ENCODE data around the gene NPAS4.
"Not testable (repeated sequence)": the region's sequence is repeated elsewhere in the genome, so short reads cannot be mapped to it uniquely, and the experiment has no call there.

Gene NPAS4

GRCh38 chr11:66428933-66429332 lies 8.1 kb downstream of the NPAS4 start:
- Histone ChIP-seq H3K4me3 (ENCODE audit: low read length) (no peak overlapping the region), H3K4me1 (ENCODE audit: insufficient read depth, low read length) (no peaks in the 10 kb centered on the region), H3K9me3 (ENCODE audit: low read length) (no peaks in the 10 kb centered on the region)

DNA sequence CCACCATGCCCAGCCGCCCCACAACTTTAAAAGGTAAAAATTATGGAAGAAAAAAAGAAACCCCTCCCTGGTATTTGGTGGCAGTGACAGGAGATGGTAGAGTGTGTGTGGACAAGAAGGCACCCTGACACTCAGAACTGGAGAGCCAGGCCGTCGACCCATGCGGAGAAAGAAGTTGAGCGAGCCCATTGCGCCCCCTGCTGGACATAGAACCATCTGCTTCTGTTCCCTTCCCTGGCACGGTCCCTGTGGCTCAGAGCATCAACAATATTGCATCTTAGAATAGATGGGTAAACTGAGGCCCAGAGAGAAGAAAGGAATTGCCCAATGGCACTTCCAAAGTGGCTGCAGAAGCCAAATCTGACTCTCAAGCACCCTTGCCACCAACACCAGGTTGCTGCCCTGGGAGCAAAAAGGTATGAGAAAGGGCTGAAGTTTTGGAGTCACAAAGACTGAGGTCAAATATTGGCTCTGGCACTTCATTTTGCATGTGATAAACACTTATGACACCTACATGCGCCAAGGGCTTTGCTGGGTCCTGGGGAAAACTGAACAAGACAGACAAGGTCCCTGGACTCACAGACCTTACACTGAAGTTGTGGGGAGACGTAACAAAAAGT lies 9.3 kb downstream of the NPAS4 start:
- Histone ChIP-seq H3K4me1 (ENCODE audit: insufficient read depth, low read length) (no peaks in the 10 kb centered on the region), H3K36me3 (ENCODE audit: insufficient read depth, low read length) (peaks cover 9% of the 10 kb centered on the region), H3K9me3 (ENCODE audit: low read length) (no peaks in the 10 kb centered on the region), H3K4me3 (ENCODE audit: low read length) (no peak overlapping the region), H3K27me3 (ENCODE audit: insufficient read depth, low read length) (no peaks in the 10 kb centered on the region), H2AFZ (ENCODE audit: low read depth, low read length) (no peak overlapping the region)

More at GRCh38 chr11:66428933-66429332, 8.1 kb downstream of the NPAS4 start:
- Histone ChIP-seq H3K27me3 (ENCODE audit: insufficient read depth, low read length) (no peaks in the 10 kb centered on the region), H3K36me3 (ENCODE audit: insufficient read depth, low read length) (peaks cover 10% of the 10 kb centered on the region), H2AFZ (ENCODE audit: low read depth, low read length) (no peak overlapping the region)

- not testable (repeated sequence) for H3K4me3 ChIP-seq (ENCODE audit: low read length); H3K9me3 ChIP-seq (ENCODE audit: low read length); H2AFZ ChIP-seq (ENCODE audit: low read depth, low read length); H3K4me1 ChIP-seq (ENCODE audit: insufficient read depth, low read length); H3K27me3 ChIP-seq (ENCODE audit: insufficient read depth, low read length)
- peaks cover 21% of the 10 kb centered on the region for H3K36me3 ChIP-seq (ENCODE audit: insufficient read depth, low read length)
These were observed 10.5 kb downstream of the NPAS4 start for GRCh38 chr11:66431287-66431686.

DNA sequence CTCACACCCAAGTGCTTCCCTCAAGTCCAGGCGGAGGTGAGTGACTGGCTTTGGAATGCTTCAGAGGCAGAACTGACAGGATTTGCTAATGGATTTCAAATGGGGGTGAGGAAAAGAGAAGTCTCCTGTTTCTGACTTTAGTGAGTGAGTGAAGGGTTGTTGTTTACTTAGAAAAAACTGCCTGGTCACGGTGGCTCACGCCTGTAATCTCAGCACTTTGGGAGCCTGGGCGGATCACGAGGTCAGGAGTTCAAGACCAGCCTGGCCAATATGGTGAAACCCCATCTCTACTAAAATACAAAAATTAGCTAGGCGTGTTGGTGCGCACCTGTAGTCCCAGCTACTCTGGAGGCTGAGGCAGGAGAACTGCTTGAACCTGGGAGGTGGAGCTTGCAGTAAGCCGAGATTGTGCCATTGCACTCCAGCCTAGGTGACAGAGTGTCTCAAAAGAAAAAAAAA lies 11.1 kb downstream of the NPAS4 start:
- not testable (repeated sequence) for H3K4me3 ChIP-seq (ENCODE audit: low read length); H3K27me3 ChIP-seq (ENCODE audit: insufficient read depth, low read length); H3K4me1 ChIP-seq (ENCODE audit: insufficient read depth, low read length); H2AFZ ChIP-seq (ENCODE audit: low read depth, low read length); H3K9me3 ChIP-seq (ENCODE audit: low read length)
- peaks cover 27% of the 10 kb centered on the region for H3K36me3 ChIP-seq (ENCODE audit: insufficient read depth, low read length)

GRCh38 chr11:66432597-66432996 lies 11.8 kb downstream of the NPAS4 start:
- H3K4me1 ChIP-seq (ENCODE audit: insufficient read depth, low read length): no peaks in the 10 kb centered on the region
- no peak overlapping the region for H2AFZ ChIP-seq (ENCODE audit: low read depth, low read length)
- H3K27me3 ChIP-seq (ENCODE audit: insufficient read depth, low read length): no peaks in the 10 kb centered on the region
- H3K4me3 ChIP-seq (ENCODE audit: low read length): no peak overlapping the region
- peaks cover 29% of the 10 kb centered on the region for H3K36me3 ChIP-seq (ENCODE audit: insufficient read depth, low read length)
- no peaks in the 10 kb centered on the region for H3K9me3 ChIP-seq (ENCODE audit: low read length)

GRCh38 chr11:66437979-66438503 lies 17.2 kb downstream of the NPAS4 start:
- Histone ChIP-seq H3K36me3 (ENCODE audit: insufficient read depth, low read length) (peaks cover 25% of the 10 kb centered on the region), H3K27me3 (ENCODE audit: insufficient read depth, low read length) (no peaks in the 10 kb centered on the region), H3K4me3 (ENCODE audit: low read length) (peak overlapping the region; percentile 62)

DNA sequence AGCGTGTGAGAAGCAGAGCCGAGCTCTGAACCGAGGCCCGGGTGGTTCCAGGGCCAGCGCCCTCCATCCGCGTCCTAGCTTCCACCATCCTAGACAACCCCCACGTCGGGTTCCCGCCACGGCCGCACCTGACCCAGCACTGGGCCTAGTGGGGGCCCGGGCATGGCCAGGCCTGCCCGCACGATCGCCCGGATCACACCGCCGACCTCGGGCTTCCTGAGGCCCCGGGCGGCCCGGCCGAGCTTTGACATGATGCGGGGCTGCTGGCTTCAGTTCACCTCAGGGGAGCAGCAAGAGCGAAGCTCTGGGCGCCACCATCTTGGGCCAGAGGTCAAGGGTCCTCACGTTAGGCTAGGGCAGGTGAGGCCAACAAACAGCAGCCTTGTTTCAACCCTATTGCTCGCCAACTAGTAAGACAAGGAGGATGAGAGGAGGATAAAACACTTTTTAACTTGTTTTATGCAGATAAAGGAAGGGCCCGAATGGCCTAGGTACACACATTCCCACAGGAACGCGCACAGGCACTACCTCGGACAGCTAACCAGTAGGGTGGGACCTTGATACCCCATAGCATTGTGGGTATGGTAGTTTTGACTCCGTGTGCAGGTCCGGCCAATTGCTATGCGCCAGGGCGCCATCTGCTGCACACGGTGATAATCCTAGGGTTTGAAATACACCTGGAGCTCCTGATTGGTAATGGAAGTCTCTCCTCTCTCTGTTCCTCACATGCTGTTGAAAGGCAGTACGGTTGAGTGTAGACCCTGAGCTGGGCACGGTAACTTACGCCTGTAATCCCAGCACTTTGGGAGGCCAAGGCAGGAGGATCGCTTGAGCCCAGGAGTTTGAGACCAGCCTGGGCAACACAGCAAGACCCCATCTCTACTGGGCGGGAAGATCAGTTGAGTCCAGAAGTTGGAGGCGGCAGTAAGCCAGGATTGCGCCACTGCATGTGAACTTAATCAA lies 17.9 kb downstream of the NPAS4 start, which contains the start of gene MRPL11:
Gene MRPL11, minus strand, starts transcription at position 345 of the 963 bp plus-strand sequence. Its CDS starts 94 bp downstream, at position 251.
- peak within 1 kb of the TSS; percentile 52 for H2AFZ ChIP-seq (ENCODE audit: low read depth, low read length)
- peak within 1 kb of the TSS; percentile 62 for H3K4me3 ChIP-seq (ENCODE audit: low read length)
- peaks cover 6% of the 10 kb centered on the region for H3K4me1 ChIP-seq (ENCODE audit: insufficient read depth, low read length)
- peaks cover 23% of the 10 kb centered on the region for H3K36me3 ChIP-seq (ENCODE audit: insufficient read depth, low read length)
- no peaks in the 10 kb centered on the region for H3K27me3 ChIP-seq (ENCODE audit: insufficient read depth, low read length)
- H3K9me3 ChIP-seq (ENCODE audit: low read length): no peaks in the 10 kb centered on the region

More at GRCh38 chr11:66437979-66438503, 17.2 kb downstream of the NPAS4 start:
- peak overlapping the region; percentile 52 for H2AFZ ChIP-seq (ENCODE audit: low read depth, low read length)
- no peaks in the 10 kb centered on the region for H3K9me3 ChIP-seq (ENCODE audit: low read length)
- peaks cover 6% of the 10 kb centered on the region for H3K4me1 ChIP-seq (ENCODE audit: insufficient read depth, low read length)

- not testable (repeated sequence) for H3K4me3 ChIP-seq (ENCODE audit: low read length); H2AFZ ChIP-seq (ENCODE audit: low read depth, low read length); H3K4me1 ChIP-seq (ENCODE audit: insufficient read depth, low read length); H3K9me3 ChIP-seq (ENCODE audit: low read length); H3K27me3 ChIP-seq (ENCODE audit: insufficient read depth, low read length)
- peaks cover 18% of the 10 kb centered on the region for H3K36me3 ChIP-seq (ENCODE audit: insufficient read depth, low read length)
These were observed 19.5 kb downstream of the NPAS4 start for GRCh38 chr11:66440101-66440939.

- peaks cover 12% of the 10 kb centered on the region for H3K36me3 ChIP-seq (ENCODE audit: insufficient read depth, low read length)
- not testable (repeated sequence) for H2AFZ ChIP-seq (ENCODE audit: low read depth, low read length); H3K4me1 ChIP-seq (ENCODE audit: insufficient read depth, low read length); H3K4me3 ChIP-seq (ENCODE audit: low read length); H3K27me3 ChIP-seq (ENCODE audit: insufficient read depth, low read length); H3K9me3 ChIP-seq (ENCODE audit: low read length)
These were observed 20.1 kb downstream of the NPAS4 start for GRCh38 chr11:66440940-66441282.

DNA sequence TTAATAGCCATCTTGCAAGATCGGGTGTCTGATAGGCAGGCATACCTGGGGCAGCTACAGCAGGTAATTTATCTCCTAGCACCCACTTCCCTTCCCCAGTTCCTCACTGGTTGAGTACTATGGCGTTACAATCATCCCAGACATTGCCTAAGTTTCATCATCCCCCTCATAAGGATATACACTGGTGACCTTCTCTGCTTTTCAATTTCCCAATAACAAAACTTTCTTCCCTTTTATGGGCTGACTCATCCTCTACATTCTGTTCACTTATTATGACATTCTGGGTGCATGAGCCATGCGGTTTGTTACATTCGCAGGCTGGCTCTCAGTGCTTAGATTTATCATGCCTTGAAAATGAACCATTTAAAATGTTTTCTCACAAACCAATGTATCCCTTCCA lies 22.8 kb downstream of the NPAS4 start:
- no peaks in the 10 kb centered on the region for H3K9me3 ChIP-seq (ENCODE audit: low read length)
- no peaks in the 10 kb centered on the region for H3K4me1 ChIP-seq (ENCODE audit: insufficient read depth, low read length)
- H2AFZ ChIP-seq (ENCODE audit: low read depth, low read length): no peak overlapping the region
- H3K36me3 ChIP-seq (ENCODE audit: insufficient read depth, low read length): no peaks in the 10 kb centered on the region
- no peaks in the 10 kb centered on the region for H3K27me3 ChIP-seq (ENCODE audit: insufficient read depth, low read length)
- H3K4me3 ChIP-seq (ENCODE audit: low read length): no peak overlapping the region

GRCh38 chr11:66447012-66447411 lies 26.2 kb downstream of the NPAS4 start:
- peaks cover under 1% of the 10 kb centered on the region for H3K9me3 ChIP-seq (ENCODE audit: low read length)
- no peak overlapping the region for H2AFZ ChIP-seq (ENCODE audit: low read depth, low read length)
- H3K36me3 ChIP-seq (ENCODE audit: insufficient read depth, low read length): no peaks in the 10 kb centered on the region
- no peaks in the 10 kb centered on the region for H3K27me3 ChIP-seq (ENCODE audit: insufficient read depth, low read length)
- no peak overlapping the region for H3K4me3 ChIP-seq (ENCODE audit: low read length)
- H3K4me1 ChIP-seq (ENCODE audit: insufficient read depth, low read length): no peaks in the 10 kb centered on the region

DNA sequence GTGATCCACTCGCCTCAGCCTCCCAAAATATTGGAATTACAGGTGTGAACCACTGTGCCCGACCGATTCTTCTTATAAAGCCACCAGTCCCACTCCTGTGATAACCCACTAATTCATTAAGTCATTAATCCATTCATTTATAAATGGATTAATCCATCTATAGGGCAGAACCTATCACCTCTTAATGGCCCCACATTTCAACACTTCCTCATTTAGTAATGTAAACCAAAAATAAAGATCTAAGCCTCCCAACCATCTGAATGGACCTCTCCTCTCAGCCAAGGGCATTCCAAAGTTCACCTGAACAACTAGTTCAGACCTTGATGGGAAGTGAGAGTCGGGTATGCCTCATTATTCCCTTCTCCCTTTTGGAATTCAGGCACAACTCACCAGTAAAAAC lies 27.7 kb downstream of the NPAS4 start:
- H2AFZ ChIP-seq (ENCODE audit: low read depth, low read length): no peak overlapping the region
- peaks cover 5% of the 10 kb centered on the region for H3K9me3 ChIP-seq (ENCODE audit: low read length)
- no peaks in the 10 kb centered on the region for H3K27me3 ChIP-seq (ENCODE audit: insufficient read depth, low read length)
- H3K4me3 ChIP-seq (ENCODE audit: low read length): no peak overlapping the region
- H3K4me1 ChIP-seq (ENCODE audit: insufficient read depth, low read length): no peaks in the 10 kb centered on the region
- no peaks in the 10 kb centered on the region for H3K36me3 ChIP-seq (ENCODE audit: insufficient read depth, low read length)
